MM.1S (cell line): ENCODE measurements around the gene ELF5.

ENCODE experiments used
- DNase-seq: peaks from one replicate; pipeline ENCODE4 v3.0.0-alpha.2; 2015
- H2AFZ ChIP-seq: fragments of 300-600 bp; sonication (generic); 2 replicates; pipeline ENCODE4 v1.6.0; 2016; ENCODE audit warnings: antibody characterized with exemption, low read length
- H3F3A ChIP-seq: fragments of 300-600 bp; sonication (generic); 2 replicates; pipeline ENCODE4 v1.6.1; 2016; ENCODE audit warnings: mild to moderate bottlenecking, antibody characterized with exemption, low read length, moderate library complexity, mixed read lengths; ENCODE audit not compliant: insufficient read depth
- H3K27ac ChIP-seq: fragments of 300-600 bp; sonication (generic); 2 replicates; pipeline ENCODE4 v1.5.1; 2016; ENCODE audit warnings: mild to moderate bottlenecking, low read length
- H3K27me3 ChIP-seq: fragments of 300-600 bp; sonication (generic); replicated peaks from 2 replicates; pipeline ENCODE4 v1.6.0; 2016; ENCODE audit warnings: low read length; ENCODE audit not compliant: insufficient read depth
- H3K36me3 ChIP-seq: fragments of 300-600 bp; sonication (generic); replicated peaks from 2 replicates; pipeline ENCODE4 v1.6.1; 2016; ENCODE audit warnings: mild to moderate bottlenecking, low read length, mixed read lengths; ENCODE audit not compliant: insufficient read depth
- H3K4me1 ChIP-seq: fragments of 300-600 bp; sonication (generic); 2 replicates; pipeline ENCODE4 v1.6.1; 2016; ENCODE audit warnings: low read length, mixed read lengths
- H3K4me2 ChIP-seq: fragments of 300-600 bp; sonication (generic); 2 replicates; pipeline ENCODE4 v1.6.0; 2016; ENCODE audit warnings: low read depth, low read length
- H3K4me3 ChIP-seq: fragments of 300-600 bp; sonication (generic); 2 replicates; pipeline ENCODE4 v1.5.1; 2016; ENCODE audit warnings: low read length, mixed read lengths
- H3K79me2 ChIP-seq: fragments of 300-600 bp; sonication (generic); 2 replicates; pipeline ENCODE4 v1.6.1; 2016; ENCODE audit warnings: mixed run types, low read length, mixed read lengths
- H3K9ac ChIP-seq: fragments of 300-600 bp; sonication (generic); 2 replicates; pipeline ENCODE4 v1.6.1; 2016; ENCODE audit warnings: low read length, mixed read lengths
- H3K9me2 ChIP-seq: fragments of 300-600 bp; sonication (generic); replicated peaks from 2 replicates; pipeline ENCODE4 v1.6.1; 2016; ENCODE audit warnings: mild to moderate bottlenecking, low read length, mixed read lengths; ENCODE audit not compliant: insufficient read depth
- H3K9me3 ChIP-seq: fragments of 300-600 bp; sonication (generic); replicated peaks from 2 replicates; pipeline ENCODE4 v1.6.1; 2016; ENCODE audit warnings: mild to moderate bottlenecking, low read length, mixed read lengths; ENCODE audit not compliant: insufficient read depth
- H4K20me1 ChIP-seq: fragments of 300-600 bp; sonication (generic); 2 replicates; pipeline ENCODE4 v1.6.1; 2016; ENCODE audit warnings: mild to moderate bottlenecking, low read length, moderate library complexity, mixed read lengths; ENCODE audit not compliant: insufficient read depth
- CTCF ChIP-seq: fragments of 300-600 bp; sonication (generic); IDR thresholded peaks from 2 replicates; pipeline ENCODE4 v1.5.1; 2016; ENCODE audit warnings: antibody characterized with exemption, low read length, mixed read lengths
- EZH2 ChIP-seq: fragments of 300-600 bp; sonication (generic); optimal IDR thresholded peaks from 2 replicates; pipeline ENCODE3; 2017; ENCODE audit warnings: low read depth, mild to moderate bottlenecking, antibody characterized with exemption, low read length, mixed read lengths
- EZH2phosphoT487 ChIP-seq: fragments of 300-600 bp; sonication (generic); IDR thresholded peaks from 2 replicates; pipeline ENCODE4 v1.6.1; 2018; ENCODE audit warnings: antibody characterized with exemption, low read length

The ELF5 gene

GRCh38 chr11:34432822-34433221 lies 80.8 kb downstream of the ELF5 start:
- Histone ChIP-seq H3K9me2 (no peaks in the 10 kb centered on the region), H2AFZ (no peak overlapping the region), H3K79me2 (no peaks in the 10 kb centered on the region), H3K4me2 (no peak overlapping the region), H3K4me3 (no peak overlapping the region), H3K9ac (no peak overlapping the region), H3F3A (no peaks in the 10 kb centered on the region), H3K36me3 (no peaks in the 10 kb centered on the region), H3K27ac (no peak overlapping the region), H3K27me3 (no peaks in the 10 kb centered on the region), H4K20me1 (no peaks in the 10 kb centered on the region), H3K9me3 (no peaks in the 10 kb centered on the region), H3K4me1 (peaks cover 7% of the 10 kb centered on the region)
- no peak for DNase-seq
- no peak for TF ChIP-seq EZH2phosphoT487
- no peak for TF ChIP-seq EZH2
- no peak for TF ChIP-seq CTCF

- DNase-seq = no peak
- H2AFZ ChIP-seq = no peak overlapping the region
- no peaks in the 10 kb centered on the region for H3F3A ChIP-seq
- H3K4me1 ChIP-seq = peaks cover 7% of the 10 kb centered on the region
- H3K4me3 ChIP-seq = no peak overlapping the region
- TF ChIP-seq CTCF = no peak
- no peak for TF ChIP-seq EZH2
- TF ChIP-seq EZH2phosphoT487 = no peak
- H3K9ac ChIP-seq = no peak overlapping the region
- no peaks in the 10 kb centered on the region for H3K27me3 ChIP-seq
- H4K20me1 ChIP-seq = no peaks in the 10 kb centered on the region
- no peak overlapping the region for H3K4me2 ChIP-seq
- H3K9me3 ChIP-seq = no peaks in the 10 kb centered on the region
- H3K79me2 ChIP-seq = no peaks in the 10 kb centered on the region
- H3K9me2 ChIP-seq = no peaks in the 10 kb centered on the region
- H3K36me3 ChIP-seq = no peaks in the 10 kb centered on the region
- no peak overlapping the region for H3K27ac ChIP-seq
These were observed 81.6 kb downstream of the ELF5 start for GRCh38 chr11:34431979-34432378.
